A549 treated with Mapracorat at 1 μM for 4 hours (cell line): ENCODE data around the gene CCBE1. TPM values are rescaled to one million over a fixed set of nuclear protein-coding genes. Genes with fewer than 3 reads are reported as not detected.

Source experiments
- total RNA-seq: library from RNA; stranded (reverse); fragments of 200-300 nt; extraction: Qiagen RNA extraction; gene quantifications from 5 replicates; pipeline ENCODE4 v1.2.3, GENCODE V29; 2022

CCBE1 gene
- total RNA-seq, result 7.3 to 16.3 TPM (median 13.3 TPM) in 5 replicates

GRCh38 chr18:59697236-59697932 is at the start of gene CCBE1:
CCBE1 (minus strand) TSS chr18:59697423.

Other genes with a start within 250 kb of the CCBE1 start
- 11.7 to 13.9 TPM (median 13.1 TPM) in 5 replicates for gene PMAIP1, start 202.6 kb upstream of the CCBE1 start, total RNA-seq